HG02678 (cell line): ENCODE data around the gene BIRC6.

Source experiments
- ATAC-seq: cut with Tn5 transposase; IDR thresholded peaks from one replicate; pipeline ENCODE4 v1.9.1; 2021; ENCODE audit warnings: mild to moderate bottlenecking, moderate library complexity; ENCODE audit not compliant: unreplicated experiment

BIRC6 gene

DNA sequence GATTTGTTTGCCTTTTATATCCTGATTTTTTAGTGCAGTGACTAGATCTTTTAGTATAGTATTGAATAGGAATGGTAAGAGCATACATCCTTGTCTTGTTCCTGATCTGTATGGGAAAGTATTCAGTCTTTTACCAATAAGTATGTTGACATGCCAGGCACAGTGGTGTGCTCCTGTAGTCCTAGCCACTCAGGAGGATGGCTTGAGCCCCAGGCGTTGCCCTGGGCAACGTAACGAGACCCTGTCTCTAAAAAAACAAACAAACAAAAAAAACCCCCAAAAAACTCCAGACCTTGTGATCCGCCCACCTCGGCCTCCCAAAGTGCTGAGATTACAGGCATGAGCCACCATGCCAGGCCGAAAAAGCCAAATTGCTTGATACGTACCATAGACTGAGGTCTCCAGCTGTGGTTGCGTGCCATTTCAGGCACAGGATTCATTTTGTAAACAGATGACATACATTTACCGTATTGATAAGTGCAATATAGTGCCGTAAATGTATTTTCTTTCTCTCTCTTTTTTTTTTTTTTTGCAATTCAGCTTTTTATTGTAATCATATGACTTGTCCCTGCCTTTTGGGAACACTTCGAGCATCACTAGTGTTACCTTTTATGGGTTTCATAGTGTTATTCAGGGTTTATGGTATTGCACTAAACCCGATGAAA is 18.5 kb downstream of the BIRC6 start:
- no peak for ATAC-seq

DNA sequence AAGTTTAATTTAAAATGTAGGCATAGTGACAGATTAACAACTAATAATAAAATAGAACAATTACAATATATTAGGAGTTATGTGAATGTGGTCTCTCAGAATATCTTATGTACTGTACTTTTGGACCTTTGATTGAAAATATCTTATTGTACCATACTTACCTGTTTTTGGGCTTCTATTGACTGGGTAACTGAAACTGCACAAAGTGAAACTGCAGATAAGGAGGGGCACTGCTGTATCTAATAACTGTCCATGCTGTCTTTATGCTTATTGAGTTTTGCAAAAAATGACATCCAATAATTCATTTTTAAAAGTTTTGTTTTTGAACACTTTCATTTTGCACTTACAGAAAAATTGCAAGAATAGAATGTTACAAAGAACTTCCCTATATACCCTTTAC is 19.9 kb downstream of the BIRC6 start:
- no peak for ATAC-seq

DNA sequence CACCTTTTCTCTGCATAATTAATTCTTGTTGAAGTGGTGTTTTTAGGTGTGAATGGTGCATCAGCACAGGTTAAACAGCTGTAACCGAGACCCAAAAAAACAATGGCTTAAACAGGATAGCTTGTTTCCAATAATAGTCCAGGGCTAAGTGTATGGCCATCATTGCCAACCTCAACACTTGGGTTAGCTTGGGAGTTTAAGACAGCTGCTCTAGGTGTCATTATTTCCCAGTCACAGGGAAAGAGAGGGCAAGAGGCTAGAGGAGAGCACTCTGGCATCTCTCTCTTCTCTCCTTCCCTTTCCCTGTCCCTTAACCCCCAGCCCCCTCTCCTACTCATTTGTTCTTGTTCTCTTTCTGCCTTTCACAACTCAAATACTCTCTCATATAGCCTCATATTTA is 21.1 kb downstream of the BIRC6 start:
- no peak for ATAC-seq

DNA sequence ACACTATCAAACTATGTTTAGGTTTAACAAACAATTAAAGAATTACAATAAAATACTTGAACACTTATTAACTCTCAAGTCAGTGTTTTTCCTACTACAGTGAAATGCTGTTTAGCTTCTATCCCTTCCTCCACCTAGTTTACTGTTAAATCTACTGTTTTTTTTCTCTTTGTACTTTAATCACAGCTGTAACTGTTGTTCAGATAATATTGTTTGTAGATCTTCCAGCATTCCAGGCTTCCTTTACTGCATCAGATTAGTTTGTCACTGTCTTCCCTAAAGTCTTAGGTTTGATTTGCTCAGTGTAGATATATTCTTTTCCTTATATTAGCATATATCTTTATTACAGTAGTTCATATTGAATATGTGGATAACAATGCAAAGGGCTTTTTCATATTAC is 22.5 kb downstream of the BIRC6 start:
- ATAC-seq, result no peak

DNA sequence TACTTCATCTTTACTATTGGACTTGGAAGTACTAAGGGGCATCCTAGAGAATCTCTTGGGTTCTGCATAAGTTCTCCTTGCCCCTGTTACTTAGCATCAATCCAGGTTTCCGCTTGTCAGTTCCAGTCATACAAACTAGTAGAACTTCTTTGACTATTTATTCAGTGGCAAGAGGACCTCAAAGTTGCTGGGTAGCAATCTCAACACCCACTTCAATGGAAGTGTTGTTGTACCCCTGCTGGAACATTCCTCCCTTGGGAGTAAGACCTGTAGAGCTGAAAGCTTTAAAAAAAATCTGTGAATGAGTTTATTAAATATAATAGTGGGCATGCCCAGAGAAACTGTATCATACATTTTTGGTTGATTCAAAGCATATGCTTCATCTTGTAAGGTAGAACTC is 27.0 kb downstream of the BIRC6 start:
- no peak for ATAC-seq

DNA sequence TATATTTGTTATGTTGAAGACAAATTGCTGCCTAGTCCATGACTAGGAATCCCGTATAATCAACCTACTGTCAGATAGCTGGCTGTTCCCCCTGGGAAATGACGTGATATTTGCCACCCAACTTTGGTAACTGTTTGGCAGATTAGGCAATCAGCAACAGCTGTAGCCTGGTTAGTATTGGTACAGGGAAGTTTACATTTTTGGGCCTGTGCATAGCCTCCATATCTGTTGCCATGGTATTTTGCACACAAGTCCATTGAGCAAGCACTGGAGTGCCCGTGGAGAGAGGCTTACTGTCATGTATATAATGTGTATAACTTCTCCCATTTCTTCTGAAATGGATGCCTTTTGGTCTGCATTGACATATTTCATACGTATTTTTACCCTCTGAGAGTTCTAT is 27.7 kb downstream of the BIRC6 start:
- no peak for ATAC-seq

DNA sequence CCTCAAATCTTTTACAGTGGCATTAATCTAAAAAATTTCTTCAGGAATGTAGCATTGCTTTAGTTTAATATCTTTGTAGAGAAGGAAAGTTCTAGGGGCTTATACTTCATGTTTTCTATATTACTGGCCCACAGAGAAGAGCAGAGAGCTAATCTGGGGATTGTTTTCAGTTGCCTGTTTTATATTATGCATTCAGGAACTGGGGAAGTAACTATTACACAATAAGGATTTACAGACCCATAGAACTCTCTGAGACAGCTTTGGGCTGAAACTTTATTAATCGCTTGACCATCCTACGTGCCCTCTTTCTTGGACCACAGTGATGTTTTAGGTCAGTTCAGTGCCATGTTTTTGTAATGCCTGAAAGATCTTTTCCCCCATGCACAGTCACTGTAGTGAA is 29.9 kb downstream of the BIRC6 start:
- ATAC-seq, result no peak

DNA sequence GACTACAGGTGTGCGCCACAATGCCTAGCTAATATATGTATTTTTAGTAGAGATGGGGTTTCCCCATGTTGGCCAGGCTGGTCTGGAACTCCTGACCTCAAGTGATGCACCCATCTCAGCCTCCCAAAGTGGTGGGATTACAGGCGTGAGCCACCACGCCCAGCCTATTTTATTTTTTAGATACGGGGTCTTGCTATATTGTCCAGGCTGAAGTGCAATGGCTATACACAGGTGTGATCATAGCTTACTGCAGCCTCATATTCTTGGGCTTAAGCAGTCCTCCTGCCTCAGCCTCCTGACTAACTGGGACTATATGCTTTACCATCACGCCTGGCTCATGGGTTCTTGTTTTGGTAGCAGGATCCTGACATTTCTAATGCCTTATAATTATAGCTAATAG is 42.4 kb downstream of the BIRC6 start:
- no peak for ATAC-seq

DNA sequence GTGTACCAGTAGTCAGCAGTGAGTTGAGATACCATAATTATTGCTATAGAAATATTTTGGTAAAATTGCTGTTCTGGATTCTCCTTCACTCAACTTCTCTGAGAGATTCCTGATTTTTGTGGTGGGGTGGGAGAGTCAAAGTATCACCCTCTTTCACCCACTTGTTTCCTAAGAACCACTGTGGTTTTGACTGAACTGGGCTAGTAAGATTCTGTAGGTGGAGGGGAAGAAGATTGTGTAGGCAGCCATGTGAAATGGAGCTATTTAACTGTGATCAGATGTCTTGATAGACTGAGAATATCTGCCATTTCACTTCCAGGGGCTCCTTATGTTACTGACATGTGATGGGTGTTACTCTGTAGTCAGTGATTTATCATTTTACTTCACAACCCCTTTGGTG is 45.3 kb downstream of the BIRC6 start:
- no peak for ATAC-seq

DNA sequence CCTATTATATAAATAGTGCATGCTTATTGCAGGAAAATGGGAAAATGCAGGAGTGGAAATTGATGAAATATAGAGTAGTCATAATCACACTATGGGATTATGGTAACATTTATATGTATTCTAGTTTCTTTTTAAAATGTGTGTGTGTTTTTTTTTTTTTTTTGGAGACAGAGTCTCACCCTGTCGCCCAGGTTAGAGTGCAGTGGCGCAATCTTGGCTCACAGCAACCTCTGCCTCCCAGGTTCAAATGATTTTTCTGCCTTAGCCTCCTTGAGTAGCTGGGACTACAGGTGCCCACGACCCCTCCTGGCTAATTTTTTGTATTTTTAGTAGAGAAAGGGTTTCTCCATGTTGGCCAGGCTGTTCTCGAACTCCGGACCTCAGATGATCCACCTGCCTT is 47.0 kb downstream of the BIRC6 start:
- ATAC-seq, result no peak

DNA sequence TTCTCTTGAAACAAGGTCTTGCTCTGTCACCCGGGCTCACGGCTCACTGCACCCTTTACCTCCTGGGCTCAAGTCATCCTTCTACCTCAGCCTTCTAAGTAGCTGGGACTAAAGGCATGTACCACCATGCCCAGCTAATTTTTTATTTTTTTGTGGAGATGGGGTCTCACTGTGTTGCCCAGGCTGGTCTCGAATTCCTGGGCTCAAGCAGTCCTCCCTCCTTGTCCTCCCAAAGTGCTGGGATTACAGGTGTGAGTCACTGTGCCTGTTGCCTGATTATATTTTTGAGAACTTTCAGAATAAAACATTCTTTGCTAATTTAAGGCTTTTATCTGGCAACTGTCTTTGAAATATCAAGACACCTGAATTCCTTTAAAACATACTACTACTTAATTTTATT is 47.9 kb downstream of the BIRC6 start:
- ATAC-seq, result no peak

DNA sequence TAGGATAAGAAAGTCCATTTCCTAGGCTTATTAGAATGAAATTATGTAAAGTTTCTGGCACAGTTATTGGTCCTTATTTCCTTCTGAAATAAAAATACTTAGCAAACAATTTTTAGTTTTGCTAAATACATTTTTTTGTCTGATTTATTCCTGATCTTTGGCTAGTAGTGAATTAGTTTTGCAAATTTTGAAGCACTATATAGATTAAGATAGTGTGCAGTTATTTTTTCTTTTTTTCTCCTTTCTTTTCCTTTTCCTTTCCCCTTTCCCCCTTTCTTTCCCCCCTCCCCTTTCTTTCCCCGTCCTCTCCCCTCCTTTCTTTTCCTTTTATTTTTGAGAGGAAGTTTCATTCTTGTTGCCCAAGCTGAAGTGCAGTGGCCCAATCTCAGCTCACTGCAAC is 59.7 kb downstream of the BIRC6 start:
- ATAC-seq, result no peak

DNA sequence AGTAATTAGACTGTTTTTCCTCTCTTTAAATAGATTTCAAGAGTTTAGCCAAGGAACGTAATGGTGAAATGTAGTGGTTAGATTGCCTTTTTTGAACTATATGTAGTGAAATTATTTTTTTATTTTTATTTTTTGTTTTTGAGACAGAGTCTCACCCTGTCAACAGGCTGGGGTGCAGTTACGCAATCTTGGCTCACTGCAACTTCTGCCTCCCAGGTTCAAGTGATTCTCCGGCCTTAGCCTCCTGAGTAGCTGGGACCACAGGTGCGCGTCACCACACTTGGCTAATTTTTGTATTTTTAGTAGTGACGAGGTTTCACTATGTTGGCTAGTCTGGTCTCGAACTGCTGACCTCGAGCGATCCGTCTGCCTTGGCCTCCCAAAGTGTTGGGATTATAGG is 60.8 kb downstream of the BIRC6 start:
- no peak for ATAC-seq

DNA sequence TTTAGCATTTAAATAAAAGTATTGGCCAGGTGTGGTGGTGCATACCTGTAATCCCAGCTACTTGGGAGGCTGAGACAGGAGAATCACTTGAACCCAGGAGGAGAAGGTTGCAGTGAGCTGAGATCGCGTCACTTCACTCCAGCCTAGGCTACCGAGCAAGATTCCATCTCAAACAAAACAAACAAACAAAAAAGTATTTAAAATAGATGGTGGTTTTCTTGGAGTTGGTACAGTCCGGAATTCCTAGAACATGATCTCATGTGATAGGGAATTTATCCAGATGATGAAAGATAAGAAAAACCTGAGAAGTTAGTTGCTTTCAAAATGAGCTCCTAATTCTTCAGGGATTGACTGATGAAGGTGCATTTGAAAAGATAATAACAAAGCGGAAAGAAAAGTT is 62.0 kb downstream of the BIRC6 start:
- no peak for ATAC-seq

DNA sequence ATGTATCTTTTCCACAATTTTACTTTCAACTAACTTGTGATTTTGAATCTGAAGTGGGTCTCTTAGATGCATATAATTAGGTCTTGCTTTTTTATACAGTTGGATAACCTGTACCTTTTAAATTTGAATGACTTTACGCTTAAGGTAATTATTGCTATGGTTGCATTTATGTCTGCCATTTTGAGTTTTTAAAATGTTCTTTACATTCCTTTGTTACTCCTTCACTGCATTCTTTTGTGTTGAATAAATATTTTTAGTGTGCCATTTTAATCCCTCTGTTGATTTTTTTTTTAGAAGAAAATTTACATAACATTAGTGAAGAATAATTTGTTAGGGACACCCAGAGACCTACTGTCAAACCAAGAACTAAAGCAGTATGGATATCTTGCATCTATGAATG is 65.3 kb downstream of the BIRC6 start:
- no peak for ATAC-seq

DNA sequence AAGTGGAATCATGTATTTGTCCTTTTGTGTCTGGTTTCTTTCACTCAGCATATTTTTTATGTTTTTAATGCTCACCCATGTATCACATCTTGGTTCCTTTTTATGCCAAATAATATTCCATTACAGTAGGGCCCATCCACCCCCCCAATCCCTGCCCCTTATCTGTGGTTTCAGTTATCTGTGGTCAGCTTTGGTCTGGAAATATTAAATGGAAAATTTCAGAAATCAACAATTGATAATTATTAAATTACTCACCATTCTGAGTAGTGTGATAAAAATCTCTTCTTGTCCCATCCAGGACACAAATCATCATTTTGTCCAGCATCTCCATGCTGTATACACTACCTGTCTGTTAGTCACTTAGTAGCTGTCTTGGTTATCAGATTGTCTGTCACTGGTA is 66.7 kb downstream of the BIRC6 start:
- ATAC-seq, result no peak

DNA sequence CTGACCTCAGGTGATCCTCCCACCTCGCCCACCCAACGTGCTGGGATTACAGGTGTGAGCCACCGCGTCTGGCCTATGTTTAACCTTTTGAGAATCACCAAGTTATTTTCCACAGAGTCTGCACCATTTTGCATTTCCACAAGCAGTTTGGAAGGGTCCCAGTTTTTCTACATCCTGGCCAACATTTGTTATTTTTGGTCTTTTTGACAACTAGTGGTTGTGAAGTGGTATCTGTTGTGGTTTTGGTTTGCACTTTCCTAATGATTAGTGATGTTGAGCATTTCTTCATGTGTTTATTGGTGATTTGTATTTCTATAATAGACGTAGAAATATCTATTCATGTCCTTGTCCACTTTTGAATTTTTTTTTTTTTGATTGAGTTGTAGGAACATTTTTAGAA is 67.9 kb downstream of the BIRC6 start:
- ATAC-seq, result no peak

DNA sequence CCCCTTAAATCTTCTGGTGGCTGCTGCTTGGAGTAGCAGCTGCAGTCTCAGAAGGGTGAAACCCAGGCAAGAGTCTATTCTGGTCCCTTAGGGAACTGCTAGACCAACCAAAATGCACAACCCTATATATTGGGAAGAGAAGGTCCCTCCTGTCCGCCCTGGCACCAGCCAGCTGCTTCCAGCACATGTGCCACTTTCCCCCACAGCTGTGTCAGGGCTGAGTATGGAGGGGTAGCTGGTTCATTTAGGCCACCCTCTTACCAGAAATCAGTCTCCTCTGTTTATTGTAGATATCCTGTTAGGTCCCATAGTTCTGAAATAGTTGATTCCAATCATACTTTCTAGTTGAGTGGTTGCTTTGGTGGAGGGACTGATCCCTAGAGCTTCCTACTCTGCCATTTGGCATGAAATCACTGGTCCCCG is 68.9 kb downstream of the BIRC6 start:
- ATAC-seq, result no peak

DNA sequence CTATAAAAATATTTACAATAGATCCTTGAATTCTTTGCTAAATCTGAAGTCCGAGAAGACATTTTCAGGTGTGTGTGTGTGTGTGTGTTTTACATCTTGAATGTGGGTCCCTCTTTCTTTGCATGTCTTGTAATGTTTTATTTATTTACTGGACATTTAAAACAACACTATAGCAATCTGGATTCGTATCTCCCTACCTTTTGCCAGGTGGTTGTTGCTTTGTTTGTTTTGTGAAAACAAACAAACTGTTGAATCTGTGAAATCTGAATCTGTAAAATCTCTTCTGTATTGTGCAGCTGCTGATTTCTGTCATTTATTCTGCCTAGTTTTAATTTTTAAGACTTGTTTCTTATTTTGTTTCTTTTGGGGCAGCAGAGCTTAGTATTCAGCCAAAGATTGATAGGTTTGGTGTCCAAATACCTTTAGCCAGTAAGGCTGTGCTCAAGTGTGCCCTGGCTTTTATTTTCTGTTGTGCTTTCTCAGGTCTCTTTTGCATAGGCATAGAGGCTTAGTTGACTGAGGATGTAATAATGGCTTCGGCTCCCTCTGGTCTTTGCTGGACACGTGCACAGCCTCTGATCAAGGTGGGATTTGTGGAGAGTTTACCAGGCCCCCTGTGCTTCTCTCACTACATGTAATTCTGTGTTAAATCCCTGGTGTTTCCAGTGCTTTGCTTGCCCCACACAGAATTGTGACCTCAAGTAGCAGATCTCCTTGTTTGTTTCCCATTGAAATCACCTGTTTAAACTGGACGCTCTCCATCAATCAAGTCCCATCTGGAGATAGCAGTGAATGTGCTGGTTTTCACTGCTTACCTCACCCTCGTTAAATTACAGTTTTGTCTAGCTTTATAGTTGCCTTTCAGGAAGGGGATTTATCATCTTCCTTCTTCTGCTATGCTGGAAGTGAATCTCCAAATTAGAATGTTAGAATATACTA is 71.1 kb downstream of the BIRC6 start:
- ATAC-seq, result no peak

DNA sequence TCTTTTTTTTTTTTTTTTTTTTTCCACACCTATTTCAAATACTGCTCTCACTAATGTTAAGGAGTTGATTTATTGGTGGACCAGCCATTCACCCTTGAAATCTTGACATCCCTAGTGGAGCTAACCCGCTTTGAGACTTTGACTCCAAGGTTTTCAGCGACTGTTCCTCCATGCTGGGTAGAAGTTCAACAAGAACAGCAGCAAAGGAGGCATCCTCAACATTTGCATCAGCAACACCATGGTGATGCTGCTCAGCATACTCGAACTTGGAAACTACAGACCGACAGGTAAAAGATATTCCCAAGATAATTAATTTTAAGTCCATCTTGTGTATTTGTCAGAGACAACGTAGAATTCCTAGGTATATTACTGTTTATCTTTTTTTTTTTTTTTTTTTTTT is 74.0 kb downstream of the BIRC6 start:
- no peak for ATAC-seq

DNA sequence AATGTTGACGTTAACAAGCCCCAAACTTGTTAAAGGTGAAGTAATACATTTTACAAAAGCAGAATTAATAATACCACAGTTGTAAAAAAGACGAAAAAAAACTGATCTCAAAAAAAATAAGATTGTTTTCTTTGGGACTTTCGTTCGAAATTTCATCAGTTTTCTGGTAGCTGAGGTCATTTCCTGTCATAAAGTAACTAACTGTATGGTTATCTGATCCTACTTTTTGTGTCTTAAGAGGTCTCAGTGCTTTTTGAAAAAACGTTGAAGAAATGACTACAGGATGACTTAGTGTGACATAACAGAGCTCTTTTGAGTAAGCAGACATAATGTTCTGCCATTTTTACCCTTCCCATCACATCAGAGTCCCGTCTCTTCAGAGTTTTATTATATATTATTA is 79.3 kb downstream of the BIRC6 start:
- ATAC-seq, result no peak

DNA sequence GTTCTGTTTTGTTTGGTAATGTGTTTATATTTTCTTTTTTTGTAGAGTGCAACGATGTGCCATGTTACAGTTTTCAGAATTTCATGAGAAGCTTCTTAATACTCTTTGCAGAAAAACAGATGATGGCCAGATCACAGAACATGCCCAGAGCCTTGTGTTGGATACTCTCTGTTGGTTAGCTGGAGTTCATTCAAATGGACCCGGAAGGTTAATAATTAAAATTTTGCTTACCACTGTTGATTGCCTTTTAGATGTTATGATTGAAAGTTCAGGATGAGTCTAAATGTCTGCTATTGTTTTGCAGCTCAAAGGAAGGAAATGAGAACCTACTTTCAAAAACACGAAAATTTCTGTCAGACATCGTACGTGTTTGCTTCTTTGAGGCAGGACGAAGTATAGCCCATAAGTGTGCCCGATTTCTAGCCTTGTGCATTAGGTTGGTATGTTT is 85.2 kb downstream of the BIRC6 start:
- ATAC-seq, result no peak
